ENCODE data around the gene THOC2. TPM values are rescaled to one million over a fixed set of nuclear protein-coding genes. Genes with fewer than 3 reads are reported as not detected.
"Not testable (repeated sequence)": the region's sequence is repeated elsewhere in the genome, so short reads cannot be mapped to it uniquely, and the experiment has no call there.

The THOC2 gene
- total RNA-seq, 1 experiment from 2014 or later, result 33.1 TPM

DNA sequence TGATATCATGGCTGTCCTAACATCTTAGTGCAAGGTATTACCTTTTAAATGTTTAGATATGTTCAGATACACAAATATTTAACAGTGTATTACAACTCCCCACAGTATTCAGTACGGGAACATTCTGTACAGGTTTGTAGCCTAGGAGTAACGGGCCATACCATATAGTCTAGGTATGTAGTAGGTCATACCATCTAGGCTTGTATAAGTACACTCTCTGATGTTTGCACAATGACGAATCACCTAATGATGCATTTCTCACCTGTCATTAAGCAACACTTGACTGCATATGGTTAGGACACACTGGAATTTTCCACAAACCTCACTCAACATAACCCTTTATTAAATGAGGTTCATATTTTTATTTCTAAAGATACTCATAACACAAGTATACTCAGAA is 67.7 kb downstream of the THOC2 start:
- no peak for DNase-seq (ENCODE audit: low spot score)

DNA sequence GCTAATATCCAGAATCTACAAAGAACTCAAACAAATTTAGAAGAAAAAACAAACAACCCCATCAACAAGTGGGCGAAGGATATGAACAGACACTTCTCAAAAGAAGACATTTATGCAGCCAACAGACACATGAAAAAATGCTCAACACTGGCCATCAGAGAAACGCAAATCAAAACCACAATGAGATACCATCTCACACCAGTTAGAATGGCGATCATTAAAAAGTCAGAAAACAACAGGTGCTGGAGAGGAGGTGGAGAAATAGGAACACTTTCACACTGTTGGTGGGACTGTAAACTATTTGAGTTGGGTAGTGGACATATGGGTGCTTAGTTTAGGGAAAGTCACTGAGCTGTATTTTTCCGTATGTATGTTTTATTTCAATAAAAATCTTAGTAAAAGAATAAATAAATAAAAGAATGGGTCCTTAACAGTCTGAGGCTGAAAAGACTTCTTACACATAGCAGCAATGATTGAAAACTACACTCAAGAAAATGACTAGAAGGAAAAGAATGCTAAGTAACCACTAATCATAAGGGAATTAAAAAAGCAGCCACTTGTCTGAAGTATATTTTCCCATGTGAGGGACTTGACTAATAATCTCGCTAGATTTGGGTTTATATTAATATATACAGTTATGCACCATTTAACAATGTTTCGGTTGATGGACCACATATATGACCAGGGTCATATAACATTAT is 68.2 kb downstream of the THOC2 start:
- not testable (repeated sequence) for DNase-seq (ENCODE audit: low spot score)

DNA sequence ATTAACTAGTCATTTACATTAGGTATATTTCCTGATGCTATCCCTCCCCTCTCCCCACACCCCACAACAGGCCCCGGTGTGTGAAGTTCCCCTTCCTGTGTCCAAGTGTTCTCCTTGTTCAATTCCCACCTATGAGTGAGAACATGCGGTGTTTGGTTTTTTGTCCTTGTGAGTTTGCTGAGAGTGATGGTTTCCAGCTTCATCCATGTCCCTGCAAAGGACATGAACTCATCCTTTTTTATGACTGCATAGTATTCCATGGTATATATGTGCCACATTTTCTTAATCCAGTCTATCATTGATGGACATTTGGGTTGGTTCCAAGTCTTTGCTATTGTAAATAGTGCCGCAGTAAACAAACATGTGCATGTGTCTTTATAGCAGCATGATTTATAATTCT is 69.1 kb downstream of the THOC2 start:
- DNase-seq (ENCODE audit: low spot score), result not testable (repeated sequence)

DNA sequence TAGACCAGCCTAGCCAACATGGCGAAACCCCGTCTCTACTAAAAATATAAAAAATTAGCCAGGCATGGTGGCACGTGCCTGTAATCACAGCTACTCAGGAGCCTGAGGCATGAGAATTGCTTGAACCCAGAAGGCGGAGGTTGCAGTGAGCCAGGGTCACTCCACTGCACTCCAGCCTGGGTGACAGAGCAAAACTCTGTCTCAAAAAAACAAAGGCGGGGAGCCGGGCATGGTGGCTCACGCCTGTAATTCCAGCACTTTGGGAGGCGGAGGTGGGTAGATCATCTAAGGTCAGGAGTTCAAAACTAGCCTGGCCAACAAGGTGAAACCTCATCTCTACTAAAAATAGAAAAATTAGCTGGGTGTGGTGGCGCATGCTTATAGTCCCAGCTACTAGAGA is 76.3 kb downstream of the THOC2 start:
- not testable (repeated sequence) for DNase-seq (ENCODE audit: low spot score)

DNA sequence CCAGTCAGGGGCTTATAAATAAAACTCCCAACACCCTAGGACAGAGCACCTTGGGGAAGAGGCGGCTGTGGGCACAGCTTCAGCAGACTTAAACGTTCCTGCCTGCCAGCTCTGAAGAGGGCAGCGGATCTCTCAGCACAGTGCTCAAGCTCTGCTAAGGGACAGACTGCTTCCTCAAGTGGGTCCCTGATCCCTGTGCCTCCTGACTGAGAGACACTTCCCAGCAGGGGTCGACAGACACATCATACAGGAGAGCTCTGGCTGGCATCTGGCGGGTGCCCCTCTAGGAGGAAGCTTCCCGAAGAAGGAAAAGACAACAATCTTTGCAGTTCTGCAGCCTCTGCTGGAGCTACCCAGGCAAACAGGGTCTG is 84.1 kb downstream of the THOC2 start:
- DNase-seq (ENCODE audit: low spot score), result not testable (repeated sequence)

DNA sequence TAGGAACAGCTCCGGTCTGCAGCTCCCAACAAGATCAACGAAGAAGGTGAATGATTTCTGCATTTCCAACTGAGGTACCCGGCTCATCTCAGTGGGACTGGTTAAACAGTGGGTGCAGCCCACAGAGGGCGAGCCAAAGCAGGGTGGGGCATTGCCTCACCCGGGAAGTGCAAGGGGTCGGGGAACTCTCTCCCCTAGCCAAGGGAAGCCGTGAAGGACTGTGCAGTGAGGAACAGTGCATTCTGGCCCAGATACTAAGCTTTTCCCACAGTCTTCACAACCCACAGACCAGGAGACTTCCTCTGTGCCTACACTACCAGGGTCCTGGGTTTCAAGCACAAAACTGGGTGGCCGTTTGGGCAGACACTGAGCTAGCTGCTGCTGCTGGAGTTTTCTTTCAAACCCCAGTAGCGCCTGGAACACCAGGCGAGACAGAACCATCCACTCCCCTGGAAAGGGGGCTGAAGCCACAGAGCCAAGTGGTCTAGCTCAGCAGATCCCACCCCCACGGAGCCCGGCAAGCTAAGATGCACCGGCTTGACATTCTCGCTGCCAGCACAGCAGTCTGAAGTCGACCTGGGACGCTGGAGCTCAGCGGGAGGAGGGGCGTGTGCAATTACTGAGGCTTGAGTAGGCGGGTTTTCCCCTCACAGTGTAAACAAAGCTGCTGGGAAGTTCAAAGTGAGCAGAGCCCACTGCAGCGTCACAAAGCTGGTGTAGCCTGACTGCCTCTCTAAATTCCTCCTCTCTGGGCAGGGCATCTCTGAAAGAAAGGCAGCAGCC is 84.6 kb downstream of the THOC2 start:
- DNase-seq (ENCODE audit: low spot score), result peak; percentile 9

DNA sequence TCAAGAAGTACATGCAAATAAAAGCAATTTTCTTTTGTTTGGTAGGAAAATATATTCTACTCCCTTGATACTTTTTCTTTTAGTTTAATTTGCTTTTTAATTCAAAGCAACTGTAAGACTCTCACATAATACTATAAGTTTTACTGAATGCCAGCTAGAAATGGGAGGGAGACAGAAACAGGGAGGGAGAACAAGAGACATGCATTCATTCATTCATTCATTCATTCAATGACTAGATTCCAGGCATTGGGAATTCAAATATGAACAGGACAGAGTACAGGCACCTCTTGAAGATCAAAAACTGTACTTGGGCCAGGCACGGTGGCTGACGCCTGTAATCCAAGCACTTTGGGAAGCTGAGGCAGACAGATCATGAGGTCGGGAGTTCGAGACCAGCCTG is 85.6 kb downstream of the THOC2 start:
- no peak for DNase-seq (ENCODE audit: low spot score)

DNA sequence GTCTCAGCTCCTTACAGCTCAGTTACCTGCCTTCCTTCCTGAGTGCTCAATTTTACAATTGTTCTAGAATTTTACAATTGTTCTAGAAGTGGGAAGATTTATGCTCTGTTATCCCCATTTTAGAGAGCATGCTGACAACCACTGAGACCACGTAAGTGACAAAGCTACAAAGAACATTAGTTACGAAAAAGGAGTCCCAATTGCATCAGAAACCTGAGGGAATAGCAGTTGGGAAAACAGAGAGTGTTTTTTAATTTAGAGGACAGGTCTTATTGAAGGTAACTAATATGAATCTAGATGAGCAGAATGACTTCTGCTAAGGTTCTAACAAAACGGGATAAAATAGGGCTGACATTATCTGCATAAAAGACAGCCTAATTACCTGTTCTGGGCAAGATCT is 103.3 kb downstream of the THOC2 start:
- no peak for DNase-seq (ENCODE audit: low spot score)

DNA sequence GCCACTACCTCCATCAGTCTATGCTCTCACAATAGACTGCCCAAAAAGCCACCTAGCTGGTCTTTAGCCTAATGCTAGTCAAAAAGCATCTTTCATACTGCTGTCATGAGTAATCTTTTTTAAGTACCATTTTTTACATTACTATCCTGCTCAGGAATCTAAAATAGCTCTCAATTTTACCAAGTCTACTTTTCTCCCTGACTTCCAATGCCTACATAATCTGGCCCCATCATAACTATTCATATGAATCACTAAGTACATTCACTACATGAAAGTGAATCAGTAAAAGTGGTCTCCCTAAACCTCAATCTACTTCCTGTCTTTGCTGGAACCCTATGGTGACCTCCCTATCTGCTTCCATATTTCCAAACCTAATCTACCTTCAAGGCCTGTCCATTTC is 105.9 kb downstream of the THOC2 start:
- DNase-seq (ENCODE audit: low spot score), result peak; percentile 31

DNA sequence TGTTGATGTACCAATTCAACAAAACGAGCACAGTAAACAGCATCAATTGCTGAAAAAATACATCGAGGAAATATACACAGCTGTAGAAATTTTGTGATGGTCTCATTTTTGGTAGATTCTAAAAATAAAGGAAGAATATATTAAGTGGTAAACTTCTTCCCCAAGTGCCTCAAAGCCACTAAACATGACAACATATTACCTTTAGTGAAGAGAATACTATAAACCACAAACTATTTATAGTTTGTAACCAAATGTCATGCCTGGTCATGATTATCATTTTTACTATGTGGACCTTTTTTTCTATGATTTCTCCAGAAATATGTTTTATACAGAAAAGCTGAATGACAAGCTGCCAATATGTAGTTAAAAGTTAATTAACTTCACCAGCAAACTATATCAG is 106.9 kb downstream of the THOC2 start:
- no peak for DNase-seq (ENCODE audit: low spot score)

DNA sequence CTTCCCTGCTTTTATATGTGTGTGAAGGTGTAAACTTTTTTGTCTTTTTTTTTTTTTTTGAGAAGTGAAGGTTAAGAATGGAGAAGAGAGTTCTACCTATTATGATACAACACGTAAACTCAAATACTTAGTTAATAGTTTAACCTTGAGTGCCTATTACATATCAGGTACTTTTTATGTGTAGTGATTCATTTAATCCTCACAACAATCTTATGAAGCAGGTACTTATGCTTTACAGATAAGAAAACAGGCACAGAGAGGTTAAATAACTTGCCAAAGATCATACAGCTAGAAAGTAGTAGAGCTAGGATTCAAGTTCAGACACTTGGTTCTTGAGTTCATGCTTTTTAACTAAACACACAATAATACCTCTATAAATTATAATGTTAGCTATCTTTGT is 107.4 kb downstream of the THOC2 start:
- DNase-seq (ENCODE audit: low spot score), result no peak

DNA sequence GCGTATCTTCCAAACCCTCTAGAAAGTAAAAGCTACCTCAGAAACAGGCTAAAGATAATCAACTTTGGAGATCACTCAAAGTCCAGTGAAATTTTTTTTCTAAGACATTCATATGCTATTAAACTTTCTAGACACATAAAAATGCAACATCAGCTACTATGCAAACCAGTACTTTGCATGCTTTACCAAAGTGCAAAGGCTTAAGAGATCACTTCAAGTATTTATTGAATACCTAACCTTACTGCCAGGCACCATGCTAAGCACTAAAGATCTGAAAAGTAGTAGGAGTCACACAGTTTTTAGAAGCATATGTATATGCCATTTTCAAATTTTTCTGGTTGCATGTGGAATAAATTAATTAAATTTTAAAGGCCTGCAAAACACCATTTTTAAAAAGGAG is 115.8 kb downstream of the THOC2 start:
- no peak for DNase-seq (ENCODE audit: low spot score)

DNA sequence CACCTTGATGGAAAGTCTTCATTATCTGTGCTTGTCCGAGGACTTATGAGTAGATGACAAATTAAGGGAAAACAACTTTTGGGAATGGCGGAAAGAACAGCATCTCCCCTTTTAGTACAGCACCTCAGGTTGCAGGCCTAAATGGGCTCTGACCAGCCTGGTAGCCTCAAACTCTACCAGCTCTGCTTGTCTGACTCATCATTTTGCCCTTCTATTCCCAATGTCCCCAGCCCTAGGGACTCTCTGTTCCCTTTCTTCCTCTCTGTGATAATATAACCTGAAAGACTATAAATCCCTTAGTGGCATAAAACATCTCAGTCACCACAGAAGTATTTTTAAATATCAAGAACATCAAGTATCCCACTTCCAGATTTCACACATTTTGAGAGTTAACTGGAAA is 121.9 kb downstream of the THOC2 start:
- DNase-seq (ENCODE audit: low spot score), result no peak

DNA sequence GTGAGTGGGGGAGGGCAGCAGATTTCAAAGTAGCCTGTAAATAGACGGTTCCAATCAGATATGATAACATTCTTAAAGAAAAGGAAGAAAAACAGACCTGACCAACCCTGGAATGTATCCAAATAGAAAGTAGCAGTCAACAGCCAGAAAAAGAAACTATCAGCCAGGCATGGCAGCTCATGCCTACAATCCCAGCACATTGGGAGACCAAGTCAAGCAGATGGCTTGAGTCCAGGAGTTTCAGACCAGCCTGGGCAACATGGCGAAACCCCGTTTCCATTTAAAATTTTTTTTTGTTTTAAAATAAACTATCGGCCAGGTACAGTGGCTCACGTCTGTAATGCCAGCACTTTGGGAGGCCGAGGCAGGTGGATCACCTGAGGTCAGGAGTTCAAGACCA is 125.0 kb downstream of the THOC2 start:
- DNase-seq (ENCODE audit: low spot score), result no peak

DNA sequence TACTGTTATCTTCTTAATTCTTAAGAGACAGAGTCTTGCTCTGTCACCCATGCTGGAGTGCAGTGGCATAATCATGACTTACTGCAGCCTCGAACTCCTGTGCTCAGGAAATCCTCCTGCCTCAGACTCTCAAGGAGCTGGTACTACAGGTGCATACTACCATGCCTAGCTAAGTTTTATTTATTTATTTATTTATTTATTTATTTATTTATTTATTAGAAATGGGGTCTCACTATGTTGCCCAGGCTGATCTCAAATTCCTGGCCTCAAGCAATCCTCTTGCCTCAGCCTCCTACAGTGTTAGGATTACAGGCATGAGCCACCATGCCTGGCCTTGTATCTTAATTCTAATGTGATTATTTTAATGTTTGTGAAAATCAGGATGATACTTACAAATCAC is 125.6 kb downstream of the THOC2 start:
- DNase-seq (ENCODE audit: low spot score), result no peak

DNA sequence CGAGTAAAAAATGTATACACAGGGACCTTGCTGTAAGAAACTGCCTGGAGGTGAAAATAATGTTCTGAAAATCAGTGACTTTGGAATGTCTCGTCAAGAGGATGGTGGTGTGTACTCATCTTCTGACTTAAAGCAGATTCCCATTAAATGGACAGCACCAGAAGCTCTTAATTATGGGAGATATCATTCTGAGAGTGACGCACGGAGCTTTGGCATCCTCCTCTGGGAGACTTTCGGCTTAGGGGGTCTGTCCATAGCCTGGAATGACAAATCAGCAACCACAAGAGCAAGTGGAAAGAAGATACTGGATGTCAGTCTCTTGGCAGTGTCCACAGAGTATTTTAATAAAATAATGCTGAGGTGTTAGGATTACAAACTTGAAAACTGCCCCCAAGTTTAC is 129.4 kb downstream of the THOC2 start:
- DNase-seq (ENCODE audit: low spot score), result no peak

DNA sequence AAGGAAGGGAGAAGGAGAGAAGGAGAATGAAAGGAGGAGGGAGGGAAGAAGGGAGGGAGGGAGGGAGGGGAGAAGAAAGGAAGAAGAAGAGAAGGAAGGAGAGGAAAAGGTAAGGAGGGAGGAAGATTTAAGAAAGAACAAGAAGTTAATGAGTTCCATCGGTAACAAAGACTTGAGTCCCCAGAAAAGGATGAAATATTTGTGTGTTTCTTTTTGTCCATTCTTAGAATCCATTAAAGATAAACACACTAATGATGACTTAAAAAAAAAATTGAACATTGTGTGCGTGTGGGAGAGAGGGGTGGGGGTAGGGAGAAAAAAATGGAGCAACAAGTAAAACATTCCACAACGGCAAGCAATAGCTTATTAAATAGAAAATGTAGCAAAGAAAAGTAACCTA is 131.4 kb downstream of the THOC2 start:
- DNase-seq (ENCODE audit: low spot score), result no peak

DNA sequence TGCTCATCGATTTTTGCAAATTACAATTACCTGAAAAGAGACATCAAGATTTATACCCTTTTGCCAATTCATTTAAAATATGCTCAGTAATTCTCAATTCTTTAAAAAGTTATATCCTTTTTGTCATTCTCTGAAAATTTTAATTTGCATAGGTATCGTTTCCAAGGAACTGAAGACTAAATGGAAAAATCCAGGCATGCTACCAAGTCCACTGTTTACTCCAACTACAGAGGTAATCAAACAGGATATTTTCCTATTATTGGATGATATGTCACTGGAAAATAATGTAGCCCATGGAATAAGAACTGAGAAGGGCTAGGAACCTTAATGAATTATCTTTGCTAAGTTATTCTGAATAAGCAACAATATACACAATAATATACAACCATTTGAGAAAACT is 132.7 kb downstream of the THOC2 start:
- DNase-seq (ENCODE audit: low spot score), result no peak

DNA sequence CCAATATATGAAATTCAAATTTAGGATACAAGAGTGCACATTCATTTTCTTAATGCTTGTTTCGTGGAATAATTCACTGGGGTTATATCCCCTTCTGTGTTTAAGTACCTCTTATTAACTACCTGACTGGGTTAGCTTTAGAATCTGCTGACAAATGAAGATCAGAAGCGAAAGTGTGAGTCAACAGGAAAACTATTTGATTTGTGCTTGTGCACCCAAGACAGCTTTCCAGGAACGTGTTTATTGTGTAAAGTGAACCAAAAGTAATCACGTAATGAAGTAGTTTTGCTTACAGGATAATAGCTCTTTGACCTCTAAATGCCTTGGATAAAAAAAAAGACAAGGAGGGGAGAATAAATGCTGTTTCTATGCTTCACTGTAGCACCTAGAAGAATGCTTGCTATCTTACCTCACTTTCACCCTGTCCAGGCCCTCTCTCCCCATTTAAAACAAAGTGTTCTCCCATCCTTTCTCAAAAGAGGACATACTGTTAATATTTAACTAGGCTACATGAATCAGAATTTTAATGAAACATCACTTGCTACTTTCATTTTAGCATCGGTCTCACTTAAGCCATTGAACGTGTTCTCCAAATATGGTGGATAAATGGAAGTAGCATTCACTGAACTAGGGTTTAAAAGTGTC is 141.9 kb downstream of the THOC2 start:
- peak; percentile 0 for DNase-seq (ENCODE audit: low spot score)

DNA sequence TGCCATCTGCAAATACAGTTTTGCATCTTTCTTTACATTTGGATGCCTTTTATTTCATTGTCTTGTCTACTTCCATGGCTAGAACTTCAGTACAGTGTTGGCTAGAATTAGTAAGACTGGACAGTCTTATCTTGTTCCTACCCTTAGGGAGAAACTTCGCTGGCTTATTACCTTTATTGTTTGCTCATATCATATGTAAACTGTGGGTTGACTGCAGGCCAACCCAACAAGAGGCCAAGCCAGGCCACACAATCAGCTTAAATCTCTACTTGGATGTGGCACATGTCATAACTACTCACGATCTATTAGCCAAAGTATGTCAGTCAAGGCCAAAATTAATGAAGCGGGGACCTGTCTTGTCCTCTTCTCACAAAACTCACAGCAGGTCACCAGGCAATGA is 144.1 kb downstream of the THOC2 start:
- no peak for DNase-seq (ENCODE audit: low spot score)

DNA sequence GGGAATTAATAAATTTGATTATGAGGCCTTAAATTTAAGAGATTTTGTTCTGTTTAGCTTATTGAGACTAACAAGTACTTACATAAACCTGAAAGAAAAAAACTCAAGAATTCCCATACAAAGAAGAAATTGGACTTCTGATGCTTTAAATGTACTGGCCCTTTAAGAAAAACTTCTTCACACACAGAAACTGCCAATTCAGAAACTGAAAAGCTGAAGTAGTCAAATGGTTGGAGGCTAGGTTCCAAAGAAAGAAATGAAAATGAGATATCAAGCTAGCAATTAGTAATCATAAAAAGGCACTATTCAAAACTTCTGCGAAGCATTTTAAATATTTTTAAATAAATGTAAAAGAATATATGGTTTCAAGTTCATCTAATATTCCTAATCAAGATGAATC is 151.3 kb downstream of the THOC2 start:
- DNase-seq (ENCODE audit: low spot score), result no peak

DNA sequence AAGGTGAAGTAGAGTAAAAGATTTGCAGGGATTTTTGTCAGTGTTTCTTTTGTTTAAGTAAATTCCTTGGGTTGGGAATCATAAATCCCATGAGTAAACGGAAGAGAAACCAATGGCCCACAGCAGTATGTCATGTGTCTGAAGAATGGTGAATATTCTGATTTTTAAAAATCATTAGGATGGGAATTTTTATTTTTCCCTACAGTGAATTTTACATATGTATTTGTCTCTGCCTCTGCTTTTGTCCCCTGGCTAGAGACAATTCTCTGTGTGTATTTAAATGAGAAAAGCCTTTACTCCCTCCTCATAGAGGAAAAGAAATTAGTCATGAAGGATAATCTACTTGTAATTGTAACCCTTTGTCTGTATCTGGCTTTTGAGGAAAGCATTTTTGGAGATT is 152.1 kb downstream of the THOC2 start:
- DNase-seq (ENCODE audit: low spot score), result no peak

DNA sequence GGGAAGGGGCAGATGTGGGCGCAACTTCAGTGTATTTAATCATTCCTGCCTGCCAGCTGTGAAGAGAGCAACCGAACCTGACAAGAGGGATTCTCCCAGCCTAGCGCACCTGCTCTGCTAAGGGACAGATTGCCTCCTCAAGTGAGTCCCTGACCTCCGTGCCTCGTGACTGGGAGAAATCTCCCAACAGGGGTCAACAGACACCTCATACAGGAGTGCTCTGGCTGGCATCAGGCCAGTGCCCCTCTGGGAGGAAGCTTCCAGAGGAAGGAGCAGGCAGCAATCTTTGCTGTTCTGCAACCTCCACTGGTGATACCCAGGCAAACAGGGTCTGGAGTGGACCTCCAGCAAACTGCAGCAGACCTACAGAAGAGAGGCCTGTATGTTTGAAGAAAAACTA is 158.8 kb downstream of the THOC2 start:
- not testable (repeated sequence) for DNase-seq (ENCODE audit: low spot score)

All from A172 (cell line).